ENCODE data around the gene TYK2. TPM values are rescaled to one million over a fixed set of nuclear protein-coding genes. Genes with fewer than 3 reads are reported as not detected.
A peak's percentile ranks its signal among the peaks of the same experiment; 100 is the strongest.

The TYK2 gene
- total RNA-seq, 4 donors from 2014 or later, result 48.2 to 115 (median 64.8) TPM

DNA sequence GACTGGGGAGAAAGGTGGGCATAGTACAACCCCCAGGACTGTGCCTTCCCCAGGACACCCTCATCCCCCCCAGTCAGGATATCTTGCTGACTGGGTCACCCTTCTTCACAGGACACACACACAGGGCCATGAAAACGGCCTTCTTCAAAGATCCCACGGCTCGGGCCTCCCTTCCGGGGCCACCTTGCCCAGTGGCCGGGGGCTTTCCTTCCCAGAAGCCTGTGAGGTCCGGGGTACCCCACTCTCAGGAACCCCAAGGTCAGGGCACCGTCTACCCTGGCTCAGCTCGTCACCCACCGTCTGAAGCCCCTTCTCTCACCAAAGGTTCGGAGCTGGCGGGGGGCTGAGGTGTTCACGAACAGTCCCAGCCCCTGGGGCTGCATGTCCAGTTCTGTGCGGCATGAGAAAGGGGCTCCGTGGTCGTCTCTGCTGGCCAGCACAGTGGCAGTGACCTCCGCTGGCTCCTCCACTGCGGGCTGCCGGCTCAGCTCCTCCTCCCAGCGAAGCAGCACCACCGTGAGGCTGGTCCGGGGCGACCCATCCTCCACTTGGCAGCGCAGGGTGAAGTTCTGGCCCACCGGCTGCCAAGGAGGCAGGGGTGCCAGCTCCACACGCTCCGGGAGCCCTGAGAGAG, 44.9 kb downstream of the TYK2 start:
- DNase-seq (ENCODE audit: low spot score in 2 of 2), result no peak
- intact Hi-C loops (cut with DNase I; ENCODE audit: low total_unique reads), result no loop called here
- TF ChIP-seq, protein P1, sequence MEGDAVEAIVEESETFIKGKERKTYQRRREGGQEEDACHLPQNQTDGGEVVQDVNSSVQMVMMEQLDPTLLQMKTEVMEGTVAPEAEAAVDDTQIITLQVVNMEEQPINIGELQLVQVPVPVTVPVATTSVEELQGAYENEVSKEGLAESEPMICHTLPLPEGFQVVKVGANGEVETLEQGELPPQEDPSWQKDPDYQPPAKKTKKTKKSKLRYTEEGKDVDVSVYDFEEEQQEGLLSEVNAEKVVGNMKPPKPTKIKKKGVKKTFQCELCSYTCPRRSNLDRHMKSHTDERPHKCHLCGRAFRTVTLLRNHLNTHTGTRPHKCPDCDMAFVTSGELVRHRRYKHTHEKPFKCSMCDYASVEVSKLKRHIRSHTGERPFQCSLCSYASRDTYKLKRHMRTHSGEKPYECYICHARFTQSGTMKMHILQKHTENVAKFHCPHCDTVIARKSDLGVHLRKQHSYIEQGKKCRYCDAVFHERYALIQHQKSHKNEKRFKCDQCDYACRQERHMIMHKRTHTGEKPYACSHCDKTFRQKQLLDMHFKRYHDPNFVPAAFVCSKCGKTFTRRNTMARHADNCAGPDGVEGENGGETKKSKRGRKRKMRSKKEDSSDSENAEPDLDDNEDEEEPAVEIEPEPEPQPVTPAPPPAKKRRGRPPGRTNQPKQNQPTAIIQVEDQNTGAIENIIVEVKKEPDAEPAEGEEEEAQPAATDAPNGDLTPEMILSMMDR (IDR thresholded peaks at IDR 0.05), result no peak
- TF ChIP-seq POLR2A (IDR thresholded peaks at IDR 0.05), result no peak
- WGBS, 2 donors, result 66 to 73% methylated on average over 14 to 18 of the region's 26 CpGs
- H3K4me3 ChIP-seq (ENCODE audit: low read depth, poor library complexity, severe bottlenecking), result no peak overlapping the region

DNA sequence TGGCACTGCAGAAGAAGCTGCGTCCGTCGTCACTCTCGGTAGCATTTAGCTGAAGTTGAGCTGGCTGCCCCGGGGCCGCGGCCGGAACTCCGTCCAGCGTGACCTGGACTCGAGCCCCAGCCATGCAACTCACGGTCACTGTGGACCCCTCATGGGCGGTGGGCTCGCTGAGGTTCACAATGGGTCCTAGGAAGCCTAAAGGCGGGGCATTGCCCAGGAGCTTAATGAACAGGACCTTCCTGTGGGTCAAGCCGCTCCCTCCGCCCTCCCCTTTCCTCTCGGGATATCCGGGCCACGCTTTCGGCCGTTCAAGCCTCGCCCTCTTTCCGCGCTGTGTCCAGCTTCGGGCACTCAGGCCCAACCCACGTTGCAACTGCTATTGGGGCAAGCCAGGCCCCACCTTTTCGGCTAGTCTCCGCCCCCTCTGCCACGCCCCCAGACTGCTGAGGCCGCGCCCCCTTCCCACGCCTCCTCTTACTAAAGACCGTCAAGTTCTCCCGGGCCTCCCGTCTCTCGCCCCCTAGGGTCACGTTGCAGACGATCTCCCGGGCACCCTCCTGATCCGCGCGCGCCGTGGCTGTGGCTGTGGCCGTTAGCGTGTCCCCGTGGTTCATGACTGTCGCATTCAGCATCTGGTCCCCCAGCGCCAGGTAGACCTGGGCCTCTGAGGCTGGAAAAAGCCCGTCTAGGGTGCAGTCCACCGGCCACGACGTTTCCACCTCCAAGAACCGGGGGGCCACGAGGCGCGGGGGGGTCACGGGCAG, 45.6 kb downstream of the TYK2 start:
- peak; percentile 90 to 99 for DNase-seq (ENCODE audit: low spot score in 2 of 2)
- TF ChIP-seq, protein P1 (IDR thresholded peaks at IDR 0.05), result no peak
- TF ChIP-seq POLR2A (IDR thresholded peaks at IDR 0.05), result no peak
- peak overlapping the region; percentile 21 for H3K4me3 ChIP-seq (ENCODE audit: low read depth, poor library complexity, severe bottlenecking)
- intact Hi-C loops (cut with DNase I; ENCODE audit: low total_unique reads), result loop anchor here (5.0 kb wide), 1 partner anchor 1887 kb away; no protein-coding TSS in a partner anchor
- WGBS, 2 donors, result 11 to 28% methylated on average over 44 to 49 of the region's 59 CpGs

GRCh38 chr19:10333758-10334587, 46.4 kb downstream of the TYK2 start:
- peak overlapping the region; percentile 21 for H3K4me3 ChIP-seq (ENCODE audit: low read depth, poor library complexity, severe bottlenecking)
- no peak for TF ChIP-seq POLR2A (IDR thresholded peaks at IDR 0.05)
- TF ChIP-seq, protein P1 (IDR thresholded peaks at IDR 0.05), result no peak
- WGBS, 2 donors, result 13 to 15% methylated on average over 39 to 42 of the region's 44 CpGs
- peak in 1 of 2 donors; percentile 22 for DNase-seq (ENCODE audit: low spot score in 2 of 2)
- intact Hi-C loops (cut with DNase I; ENCODE audit: low total_unique reads), result loop anchor here (5.0 kb wide), 1 partner anchor 1887 kb away; no protein-coding TSS in a partner anchor

DNA sequence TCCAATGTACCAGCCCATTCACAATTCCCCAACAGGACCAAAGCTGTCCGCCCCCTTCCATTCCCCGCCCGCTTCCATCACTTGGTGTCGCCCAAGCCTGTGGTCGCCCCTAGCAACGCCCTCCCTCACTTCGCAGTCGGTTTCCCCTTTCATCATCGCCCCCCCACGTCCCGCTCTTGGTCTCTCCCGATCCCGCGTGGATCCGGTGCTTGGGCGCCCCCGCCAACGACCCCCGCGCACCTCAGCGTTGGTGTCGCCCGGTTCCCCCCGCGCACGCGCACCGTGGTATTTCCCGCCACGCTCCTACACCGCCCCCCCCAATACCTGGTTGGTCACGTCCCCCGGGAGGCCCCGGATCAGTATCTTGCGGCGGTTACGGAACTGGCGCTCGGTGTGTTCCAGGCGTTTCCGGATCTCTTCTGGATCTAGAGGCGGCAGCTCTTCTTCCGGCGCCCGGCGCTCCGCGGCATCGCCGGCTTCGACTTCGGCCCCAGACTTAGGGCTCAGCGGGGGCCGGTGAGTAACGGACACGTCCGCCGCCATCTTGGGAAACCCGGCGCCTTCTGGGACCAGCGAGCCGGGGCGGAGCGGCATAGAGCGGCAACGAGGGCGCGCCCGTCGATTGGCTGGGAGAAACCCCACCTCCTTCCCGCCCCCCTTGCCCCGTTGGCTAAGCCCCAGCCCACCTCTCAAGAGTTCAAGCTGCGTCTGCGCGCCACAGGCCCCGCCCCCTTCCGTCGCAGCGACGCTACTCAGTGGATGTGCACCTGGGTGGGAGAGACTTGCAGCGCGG, 47.2 kb downstream of the TYK2 start, which contains the start of gene RAVER1:
RAVER1 (minus strand) TSS at position 565 of the 793 bp plus-strand sequence; CDS start at position 543, 22 bp downstream.
- DNase-seq (ENCODE audit: low spot score in 2 of 2), result peak; percentile 97 to 99
- 1% methylated on average over 30 to 74 of the region's 82 CpGs for whole genome bisulfite sequencing, 2 donors
- intact Hi-C loops (cut with DNase I; ENCODE audit: low total_unique reads), result loop anchor here (5.0 kb wide), 1 partner anchor 1886 kb away; no protein-coding TSS in a partner anchor
- H3K4me3 ChIP-seq (ENCODE audit: low read depth, poor library complexity, severe bottlenecking), result peak within 1 kb of the TSS; percentile 65
- TF ChIP-seq POLR2A (IDR thresholded peaks at IDR 0.05), result no peak
- TF ChIP-seq, protein P1 (IDR thresholded peaks at IDR 0.05), result no peak
